Left renal cortex interstitium (tissue), 4 donors: ENCODE data around the gene ISG20L2. TPM values are rescaled to one million over a fixed set of nuclear protein-coding genes. Genes with fewer than 3 reads are reported as not detected.

Source experiments
- DNase-seq, 4 donors: peaks; one replicate each; pipeline ENCODE4 v3.0.0-alpha.2; 2013; ENCODE audit warnings: low read depth in 4 of 4, low spot score in 2 of 4, missing footprints in 1 of 4
- polyA plus RNA-seq, 4 donors: library from polyadenylated mRNA; unstranded; fragments of 120-200 nt; gene quantifications; one replicate each; pipeline ENCODE4 v1.2.1, GENCODE V29; 2013; ENCODE audit not compliant: insufficient read length in 4 of 4

ISG20L2 gene
- polyA plus RNA-seq, 4 donors: 41.7 to 47.8 (median 44.8) TPM

DNA sequence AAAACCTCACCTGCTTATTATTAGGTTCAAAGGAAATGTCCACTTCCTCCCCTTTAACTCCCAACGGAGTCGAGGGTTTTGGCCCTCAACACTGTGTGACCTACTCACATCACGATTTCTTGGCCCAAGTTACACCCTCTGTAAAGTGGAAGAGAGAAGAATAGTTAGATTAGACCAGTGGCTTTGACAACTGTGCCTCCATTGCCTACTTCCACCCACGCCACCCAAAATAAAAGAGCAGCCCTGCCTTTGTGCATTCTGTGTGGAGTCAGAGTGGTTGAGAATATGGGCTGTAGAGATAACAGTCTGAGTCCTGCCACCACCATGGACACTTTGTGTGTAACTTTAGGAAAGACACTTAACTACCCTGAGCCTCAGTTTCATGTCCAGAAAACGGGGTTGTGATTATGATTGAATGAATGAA, 27.0 kb upstream of the ISG20L2 start:
- no peak for DNase-seq

DNA sequence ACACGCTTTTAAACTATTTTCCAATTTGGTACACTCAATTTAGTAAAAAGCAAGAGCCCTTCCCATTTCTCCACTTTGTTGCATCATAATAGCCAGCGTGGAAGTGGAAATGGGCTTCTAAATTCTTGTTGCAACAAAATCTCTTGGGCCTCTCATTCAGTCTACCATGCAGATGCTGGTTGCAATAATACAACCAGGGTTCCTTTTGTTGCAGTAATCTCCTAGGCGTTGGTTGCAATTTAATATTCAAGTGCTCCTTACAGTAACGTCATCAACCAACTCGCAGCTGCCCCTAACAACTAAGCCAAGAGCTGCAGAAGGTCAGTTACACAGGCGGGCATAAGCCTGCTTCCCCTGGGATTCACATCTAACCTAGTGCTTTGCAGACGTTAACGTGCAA, 25.7 kb upstream of the ISG20L2 start:
- DNase-seq: no peak

DNA sequence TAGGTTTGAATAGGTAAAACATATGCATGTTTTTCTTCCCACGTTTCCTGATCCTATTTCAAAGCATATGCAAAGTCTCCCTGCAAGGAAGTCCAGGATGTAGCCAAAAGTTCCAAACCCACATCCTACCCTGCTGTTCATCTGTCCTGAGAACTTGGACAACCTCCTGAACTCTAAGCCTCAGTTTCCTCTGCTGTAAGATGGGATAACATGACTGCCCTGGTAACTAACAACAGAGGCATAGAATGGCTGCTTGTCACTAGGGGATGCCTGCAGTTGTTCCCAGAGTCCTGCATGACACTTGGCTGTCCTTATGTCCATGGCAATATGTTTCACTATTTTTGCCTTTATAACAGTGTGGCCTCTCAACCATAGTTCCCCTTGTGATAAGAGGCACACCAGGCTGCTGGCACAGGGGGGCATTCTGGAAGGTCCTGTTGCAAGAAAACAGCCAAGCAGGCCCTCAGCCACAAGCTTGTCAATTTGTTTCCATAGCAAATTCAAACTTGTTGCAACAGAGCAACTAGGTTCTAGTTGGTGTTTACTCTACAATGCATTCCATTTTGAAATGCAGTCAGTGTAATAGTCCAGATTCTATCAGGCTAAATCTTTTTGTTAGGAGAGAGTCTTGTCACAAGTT, 24.4 kb upstream of the ISG20L2 start:
- DNase-seq: no peak

DNA sequence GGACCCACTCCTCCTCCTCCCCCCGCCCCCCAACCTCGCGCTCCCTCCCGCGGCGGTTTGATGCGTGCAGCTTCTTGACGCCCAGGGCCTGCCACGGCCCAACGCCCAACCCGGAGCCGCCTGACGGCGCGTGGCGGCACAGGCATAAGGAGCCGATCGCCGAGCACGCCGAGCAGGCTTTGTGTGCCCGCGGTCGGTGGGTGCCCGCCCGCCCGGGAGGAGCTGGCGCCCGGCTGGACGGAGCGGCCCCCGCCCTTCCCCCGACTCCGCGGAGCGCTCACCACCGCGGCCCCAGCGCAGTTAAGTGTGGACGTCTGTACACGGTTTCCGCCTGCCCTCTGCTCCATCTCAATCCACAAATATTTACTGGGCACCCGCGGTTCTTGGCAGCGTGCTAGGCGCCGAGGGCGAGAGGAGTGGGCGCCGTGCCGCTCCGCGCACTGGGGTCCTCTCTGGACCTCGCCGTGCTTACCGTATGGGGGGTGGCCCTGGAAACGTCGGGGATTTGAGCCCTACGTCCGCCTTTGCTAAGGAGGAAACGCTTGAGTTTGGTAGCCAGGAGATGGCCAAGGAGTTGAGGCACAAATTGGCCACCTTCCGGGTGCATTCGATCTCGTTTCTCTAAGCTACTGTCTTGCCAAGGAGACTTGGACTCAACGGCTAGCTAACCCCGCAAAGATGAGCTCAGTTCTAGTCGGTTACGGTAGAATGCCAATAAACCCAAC, 23.4 kb upstream of the ISG20L2 start:
- peak in 3 of 4 donors; percentile 82 to 93 (median 92) for DNase-seq

DNA sequence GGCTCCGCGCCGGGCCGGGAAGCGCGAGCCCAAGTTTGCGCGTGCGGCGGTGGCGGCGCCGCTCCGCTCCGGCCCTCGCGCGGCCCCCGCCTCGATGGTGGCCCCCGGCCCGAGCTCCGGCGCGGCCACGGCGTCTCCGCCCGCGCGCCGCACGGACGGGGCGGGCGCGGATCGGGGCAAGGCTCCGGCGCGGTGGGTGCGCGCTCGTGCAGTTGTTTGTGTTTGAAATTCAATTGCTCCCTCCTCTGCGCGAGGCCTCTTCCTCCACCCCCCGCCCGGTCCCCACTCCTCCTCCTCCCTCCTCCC, 22.8 kb upstream of the ISG20L2 start, which contains the start of gene HDGF:
Gene HDGF, minus strand, starts transcription at position 225 of the 306 bp plus-strand sequence. CDS start 246 bp downstream, outside the sequence.
- no peak for DNase-seq

DNA sequence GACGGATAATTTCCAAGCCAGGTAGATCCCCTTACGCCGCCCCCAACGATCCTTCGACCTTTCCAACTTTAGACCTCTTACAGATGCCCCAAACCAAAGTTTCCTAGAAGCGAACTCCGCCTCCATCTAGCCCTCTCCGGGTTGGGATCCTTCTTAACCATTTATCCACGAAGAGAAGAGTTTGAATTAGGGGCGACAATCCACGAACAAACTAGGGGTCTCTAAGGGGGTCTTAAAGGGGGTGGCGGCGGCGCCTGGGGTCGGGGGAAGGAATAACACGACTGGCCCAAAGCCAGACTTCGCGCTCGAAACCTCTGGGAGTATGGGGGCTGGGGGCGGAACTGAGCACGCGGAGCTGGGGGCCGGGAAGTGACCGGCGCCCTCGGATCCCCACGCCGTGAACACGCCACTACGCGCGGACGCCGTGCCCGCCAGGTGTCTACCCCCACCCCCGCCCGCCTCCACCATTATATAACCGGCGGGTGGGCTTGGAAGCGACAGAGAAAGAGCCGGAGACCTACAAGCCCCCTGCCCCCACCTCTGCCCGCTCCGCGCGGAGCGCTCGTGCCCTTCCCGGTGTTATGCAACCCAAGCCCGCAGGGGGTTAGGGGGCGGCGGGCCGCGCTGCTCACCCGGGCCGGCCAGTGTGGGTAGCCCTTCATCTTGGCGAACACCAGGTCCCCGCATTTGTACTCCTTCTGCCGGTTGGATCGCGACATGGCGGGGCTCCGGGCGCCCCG, 22.3 kb upstream of the ISG20L2 start:
- no peak for DNase-seq

DNA sequence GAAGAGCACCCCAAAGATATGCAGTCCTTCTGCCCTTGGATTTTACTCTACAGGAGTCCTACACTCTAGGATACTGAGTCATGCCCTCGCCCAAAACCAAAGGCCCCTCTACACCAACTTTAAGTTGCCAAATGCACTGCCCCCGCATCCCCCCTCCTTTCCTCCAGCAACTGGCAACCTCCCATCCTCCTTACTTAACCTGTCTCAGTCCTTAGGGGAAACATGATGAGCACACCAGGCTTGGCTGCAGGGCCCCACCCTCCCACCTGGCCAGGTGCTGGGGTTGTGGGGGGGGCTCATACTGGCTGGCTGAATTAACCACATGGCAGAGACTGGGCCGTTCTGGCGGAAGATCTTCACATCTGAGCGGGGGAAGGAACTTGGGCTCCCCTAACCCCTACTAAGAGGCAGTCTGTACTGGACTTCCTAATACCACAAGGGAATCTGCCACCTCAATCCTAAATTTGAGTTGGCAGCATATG, 21.7 kb upstream of the ISG20L2 start:
- no peak for DNase-seq

DNA sequence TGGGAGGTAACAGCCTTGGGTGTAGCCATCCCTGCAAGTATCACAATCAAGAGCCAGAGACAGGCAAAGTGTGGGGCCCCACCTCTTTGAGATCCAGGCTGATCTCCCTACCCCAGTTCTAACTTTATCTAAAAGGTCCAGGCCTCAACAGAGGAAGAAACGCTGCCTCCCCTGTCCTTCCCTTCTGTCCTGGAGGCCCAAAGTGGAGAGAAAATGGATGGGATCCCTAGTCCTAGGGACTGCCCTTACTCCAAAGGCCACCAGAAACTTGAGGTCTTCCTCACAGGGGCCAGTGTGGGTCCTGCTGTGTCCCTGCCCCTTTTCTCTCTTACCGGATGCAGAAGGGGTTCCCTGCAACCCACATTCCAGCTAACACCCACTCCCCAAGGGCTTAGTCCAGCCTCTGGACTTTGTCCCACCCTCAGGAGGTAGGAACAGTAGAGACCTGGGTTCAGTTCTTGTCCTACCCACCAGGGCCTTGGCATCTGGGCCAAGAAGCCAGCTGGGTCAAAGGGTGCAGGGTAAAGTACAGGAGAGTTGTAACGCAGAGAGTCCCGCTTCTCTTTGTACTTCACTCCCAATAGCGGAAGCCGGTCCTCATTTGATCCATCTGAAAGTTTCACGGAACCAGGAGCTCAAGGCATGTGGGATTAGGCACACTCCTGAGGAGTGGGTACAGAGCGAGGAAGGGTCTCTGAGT, 21.0 kb upstream of the ISG20L2 start:
- DNase-seq: no peak

DNA sequence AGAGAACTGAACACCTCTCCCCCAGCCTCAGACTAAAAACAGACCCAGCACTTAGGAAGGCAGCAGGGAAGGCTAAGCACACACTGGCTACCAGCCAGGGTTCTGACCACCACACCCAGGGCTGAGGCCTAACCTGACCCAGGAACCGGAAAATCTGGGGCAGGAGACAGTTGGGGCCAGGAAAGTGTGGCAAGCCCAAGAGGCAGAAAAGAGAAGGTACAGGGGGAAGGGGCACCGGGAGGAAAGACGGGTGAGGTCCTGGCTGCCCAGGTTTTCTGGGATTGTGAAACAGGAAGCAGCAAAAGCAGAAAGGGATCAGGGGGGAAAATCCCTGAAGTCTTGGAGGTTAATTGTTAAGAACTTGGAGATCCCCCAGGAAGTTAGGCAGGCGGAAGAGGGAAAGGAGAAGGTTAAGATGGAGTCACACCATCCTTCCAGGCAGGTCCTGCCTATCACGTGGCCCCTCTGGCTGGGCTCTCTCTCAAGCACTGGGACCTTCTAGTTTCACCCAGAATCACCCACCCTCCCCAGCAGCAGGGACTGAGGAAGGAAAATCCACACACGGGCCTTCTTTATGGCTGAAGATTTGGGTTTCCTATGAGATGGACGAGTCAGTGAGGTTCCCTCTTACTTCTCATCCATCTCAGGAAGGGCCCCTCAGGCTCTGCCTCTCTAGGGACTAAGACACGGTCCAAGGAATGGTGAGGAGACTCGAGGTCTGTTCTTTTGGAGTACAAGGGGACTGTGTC, 20.3 kb upstream of the ISG20L2 start:
- DNase-seq: no peak

DNA sequence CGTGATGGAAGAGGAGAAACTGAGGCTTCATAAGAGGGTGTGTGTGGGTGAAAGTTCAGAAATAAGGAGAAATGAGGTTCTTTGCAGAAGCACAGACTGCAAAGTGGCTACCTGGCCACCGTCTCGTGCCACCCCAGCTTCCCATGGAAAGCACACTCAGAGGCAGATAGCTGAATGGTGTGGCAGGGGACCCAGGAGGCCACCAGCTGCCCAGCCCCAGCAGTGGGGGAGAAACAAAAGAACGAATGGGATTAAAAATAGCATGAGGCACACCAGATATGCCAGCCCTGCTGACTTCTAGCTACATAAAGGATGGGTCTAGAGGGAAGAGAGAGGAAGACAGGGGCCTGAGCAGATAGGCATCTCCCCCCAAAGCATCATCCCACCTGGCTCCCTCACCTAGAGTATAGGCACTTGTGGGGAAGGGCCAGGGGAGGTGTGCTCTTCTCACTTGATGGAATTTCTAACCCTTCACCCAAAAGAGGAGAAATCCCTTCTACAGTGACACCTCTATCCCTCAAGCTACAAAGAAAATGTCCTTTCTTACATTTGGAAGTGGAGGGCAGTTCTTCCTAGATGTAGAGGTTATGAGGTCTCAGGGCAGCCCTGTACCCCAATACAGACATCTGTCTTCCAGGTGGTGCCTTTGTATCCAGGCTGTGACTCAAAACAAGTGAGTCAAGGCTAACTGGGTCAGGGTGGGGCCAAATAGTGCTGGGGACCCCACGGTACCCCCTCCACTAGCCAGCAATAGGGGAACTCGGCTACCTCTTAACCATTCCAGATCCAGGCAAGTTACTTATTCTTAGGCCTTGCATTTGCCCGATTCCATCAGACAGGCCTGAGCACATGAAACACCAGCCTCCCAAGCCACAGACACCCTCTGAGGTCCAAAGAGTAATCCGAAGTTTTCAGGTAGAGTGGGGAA, 19.4 kb upstream of the ISG20L2 start:
- no peak for DNase-seq

DNA sequence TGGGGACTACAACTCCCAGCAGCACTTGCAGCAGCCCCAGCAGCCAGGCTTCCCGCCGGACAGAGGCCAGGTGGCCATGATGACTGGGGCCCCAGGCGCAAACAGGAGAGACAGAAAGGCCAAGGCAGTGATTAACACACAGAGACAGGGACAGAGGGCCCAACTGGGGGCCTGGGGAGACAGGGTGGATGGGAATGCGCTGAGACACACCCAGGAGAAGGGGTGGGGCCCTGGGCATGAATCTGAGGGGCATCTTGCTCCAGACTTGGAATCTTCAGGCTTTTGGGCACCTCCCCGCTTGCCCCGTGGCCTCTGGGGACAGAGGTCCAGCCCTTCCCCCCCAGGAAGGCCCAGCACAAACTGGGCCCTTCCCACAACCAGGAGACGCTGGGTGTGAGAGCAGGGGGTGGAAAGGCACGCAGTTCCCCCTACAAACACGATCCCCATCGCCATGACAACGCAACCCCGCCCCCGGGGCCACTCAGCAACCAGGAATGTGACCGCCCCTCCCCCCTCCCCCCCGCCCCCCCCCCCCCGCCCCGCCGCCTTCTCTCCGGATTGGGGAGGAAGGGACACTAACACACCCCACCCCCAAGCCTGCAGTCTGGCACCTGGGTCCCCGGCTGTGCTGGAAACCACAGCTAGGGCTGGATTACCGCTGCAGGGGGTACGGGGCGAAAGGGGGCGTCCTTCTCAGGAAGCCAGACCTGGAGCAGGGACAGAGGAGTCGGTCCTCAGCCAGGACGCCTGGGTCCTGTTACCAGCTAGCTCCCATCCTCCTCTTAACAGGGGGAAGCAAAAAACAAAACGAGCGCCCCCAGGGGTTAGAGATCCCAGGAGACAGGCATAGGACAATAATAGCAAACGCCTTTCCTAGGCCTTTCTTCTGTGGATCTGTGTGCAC, 18.4 kb upstream of the ISG20L2 start:
- peak in 1 of 4 donors; percentile 82 for DNase-seq

DNA sequence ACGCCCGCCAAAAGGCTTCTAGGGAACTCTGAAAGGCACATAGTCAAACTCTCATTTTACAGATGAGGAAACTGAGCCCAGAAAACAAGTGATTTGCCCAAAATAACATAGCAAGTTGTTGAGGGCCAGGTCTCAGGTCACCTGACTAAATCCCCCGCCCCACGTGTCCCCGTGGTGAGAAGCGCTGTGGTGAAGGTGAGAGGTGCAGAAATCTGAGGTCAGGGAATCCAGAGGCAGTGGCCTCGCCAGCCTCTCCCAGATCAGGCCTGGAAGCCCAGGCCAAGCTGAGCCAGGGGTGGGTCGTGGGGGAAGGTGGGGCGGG, 17.8 kb upstream of the ISG20L2 start:
- no peak for DNase-seq

DNA sequence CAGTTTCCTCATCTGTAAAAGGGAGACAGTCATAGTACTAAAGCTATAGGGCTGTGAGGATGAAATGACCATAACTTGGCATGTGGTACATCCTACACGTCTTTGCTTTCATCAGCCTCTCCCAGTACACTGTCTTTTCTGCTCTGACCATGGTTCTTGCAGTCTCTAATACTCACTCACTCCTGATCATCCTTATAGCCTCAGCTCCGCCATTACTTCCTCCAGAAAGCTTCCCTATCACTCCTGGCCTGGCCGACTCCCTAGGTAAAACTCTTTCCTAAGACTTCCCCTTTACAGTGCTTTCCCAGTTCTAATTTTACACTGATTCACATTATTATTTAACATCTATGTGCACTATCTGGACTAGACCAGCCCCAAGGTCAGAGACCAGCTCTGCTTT, 17.3 kb upstream of the ISG20L2 start:
- DNase-seq: no peak

DNA sequence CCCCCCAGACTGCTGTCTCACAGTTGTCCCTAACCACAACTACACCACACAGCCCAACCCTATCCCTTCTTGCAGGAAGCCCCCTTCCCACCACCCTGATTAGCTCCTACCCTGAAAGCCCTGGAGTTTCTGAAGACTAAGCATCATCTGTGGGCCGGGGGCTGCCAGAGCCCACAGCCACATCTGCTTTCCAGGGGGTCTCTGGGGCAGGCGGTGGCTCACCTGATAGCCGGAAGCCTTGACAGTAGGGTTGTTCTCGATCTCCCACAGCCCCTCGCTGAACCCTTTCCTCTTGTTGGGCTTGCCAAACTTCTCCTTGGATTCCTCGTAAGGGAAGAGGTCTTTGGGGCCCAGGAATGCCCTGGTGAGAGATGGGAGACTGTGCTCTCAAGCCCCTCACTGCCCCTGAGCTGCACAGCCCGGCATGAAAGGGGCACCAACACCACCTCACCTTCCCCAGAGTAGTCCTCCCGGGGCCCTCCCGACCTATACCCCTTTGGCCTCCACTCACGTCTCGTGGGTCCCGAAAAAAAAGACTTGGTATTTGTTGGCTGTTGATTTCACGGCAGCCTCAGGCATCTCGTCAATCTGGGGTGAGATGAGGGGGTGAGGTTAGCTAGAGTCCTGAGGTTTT, 16.3 kb upstream of the ISG20L2 start:
- DNase-seq: no peak

DNA sequence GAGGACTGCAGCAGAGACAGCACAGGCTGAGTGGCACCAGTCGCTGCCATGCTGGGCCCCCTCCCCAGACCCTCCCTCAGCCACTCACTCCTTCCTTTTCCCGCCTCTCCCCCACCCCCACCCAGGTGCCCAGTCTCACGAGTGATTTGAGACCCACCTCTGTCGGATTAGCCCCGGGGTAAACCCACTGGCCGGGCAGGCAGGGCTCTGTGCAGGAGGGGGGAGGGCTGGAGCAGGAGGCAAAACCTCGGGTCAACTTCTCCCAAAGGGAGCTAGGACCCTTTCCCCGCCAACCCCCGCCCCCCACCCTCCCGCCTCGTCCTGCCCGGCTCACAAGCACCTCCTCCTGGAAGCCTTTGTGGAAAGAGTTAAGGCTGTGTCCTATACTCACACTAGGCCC, 15.8 kb upstream of the ISG20L2 start:
- DNase-seq: no peak

DNA sequence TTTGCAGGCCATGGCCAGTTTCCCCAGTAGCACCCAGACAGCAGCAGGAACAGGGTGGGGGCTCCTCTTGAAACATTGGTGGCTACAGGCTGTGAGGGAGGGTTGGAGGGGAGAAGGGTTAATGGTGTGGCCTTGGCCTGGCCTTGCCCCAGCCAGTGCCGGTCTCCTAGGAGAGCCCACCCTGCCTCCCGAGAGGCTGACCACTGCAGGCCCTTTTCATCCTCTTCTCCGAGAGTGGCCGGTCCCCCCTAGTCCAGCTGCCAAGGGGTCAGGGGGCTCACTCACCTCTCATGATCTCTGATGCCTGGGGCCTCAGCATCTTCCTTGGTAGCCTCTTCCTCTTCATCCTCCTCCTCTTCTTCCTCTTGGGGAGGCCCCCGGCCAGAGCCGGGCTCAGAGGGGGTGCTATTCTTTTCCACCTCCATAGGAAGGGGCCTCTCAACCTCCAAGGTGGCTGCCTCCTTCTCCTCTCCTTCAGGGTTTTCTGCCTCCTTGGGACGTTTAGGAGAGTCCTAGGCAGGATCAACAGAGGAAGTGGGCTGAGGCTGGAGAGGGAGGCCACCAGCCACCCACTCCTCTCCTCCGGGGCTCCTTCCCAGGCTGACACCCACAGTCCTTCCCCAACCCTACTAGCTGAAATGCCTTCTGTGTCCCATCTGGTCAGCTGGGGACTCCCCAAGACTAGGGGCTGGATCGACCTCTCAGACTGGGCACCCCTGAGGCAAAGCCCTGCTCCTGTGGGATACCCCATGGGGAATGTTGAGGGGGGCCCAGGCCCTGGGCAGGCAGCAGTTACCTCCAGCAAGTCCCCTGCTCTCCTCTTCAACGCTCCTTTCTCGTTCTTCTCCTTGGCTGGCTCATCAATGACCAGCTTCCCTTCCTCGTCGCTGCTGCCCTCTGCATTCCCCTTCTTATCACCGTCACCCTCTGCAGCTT, 15.1 kb upstream of the ISG20L2 start:
- DNase-seq: no peak

DNA sequence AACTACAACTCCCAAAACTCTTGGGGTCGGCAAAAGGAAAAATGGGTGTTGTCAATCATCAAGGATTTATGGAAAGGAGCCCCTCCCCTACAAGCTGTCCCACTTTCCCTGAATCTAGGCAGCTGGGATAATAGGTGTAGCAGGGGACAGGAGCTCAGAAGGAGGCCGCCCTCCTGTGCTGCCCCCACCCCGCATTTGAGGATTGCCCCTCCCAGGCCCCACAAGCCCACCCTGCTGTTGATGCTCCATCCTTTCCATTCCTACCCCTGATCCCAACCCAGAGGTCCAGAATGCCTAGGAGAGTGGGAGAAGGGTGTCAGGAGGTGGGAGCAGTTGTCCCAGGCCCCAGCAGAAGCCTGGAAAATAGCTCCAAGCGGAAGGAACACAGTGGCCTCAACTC, 14.2 kb upstream of the ISG20L2 start:
- no peak for DNase-seq
